PC-9 (cell line): ENCODE measurements around the gene NR3C1.

ENCODE experiments used
- CTCF ChIP-seq: fragments of 200-600 bp; sonication (generic); conservative IDR thresholded peaks from 2 replicates; pipeline ENCODE4 v1.6.1; 2017; ENCODE audit warnings: mixed run types, antibody characterized with exemption, mild to moderate bottlenecking, moderate library complexity
- EZH2 ChIP-seq: fragments of 200-600 bp; sonication (generic); IDR thresholded peaks from 2 replicates; pipeline ENCODE4 v1.8.0; 2017; ENCODE audit warnings: antibody characterized with exemption, low read depth

- no peak for TF ChIP-seq EZH2
- TF ChIP-seq CTCF, result peak; percentile 25; the same call in 1 of the 2 replicates
Observed at GRCh38 chr5:143405063-143405848, 1.8 kb upstream of the NR3C1 start.
